PC-3 (cell line): ENCODE data around the gene PIAS3. TPM values are rescaled to one million over a fixed set of nuclear protein-coding genes. Genes with fewer than 3 reads are reported as not detected.
A peak's percentile ranks its signal among the peaks of the same experiment; 100 is the strongest.

Experiments used
- ATAC-seq: fragments of 200-7000 bp; cut with Tn5 transposase; 2 replicates; pipeline ENCODE4 v1.9.1; 2020; ENCODE audit warnings: mild to moderate bottlenecking, moderate library complexity
- BruUV-seq: library from RNA; stranded (reverse); fragments of 400-500 nt; replicated peaks from 2 replicates; lab custom pipeline; 2021; lab: Mats Ljungman, UMichigan
- CTCF ChIA-PET: fragments of 300-600 bp; sonication (Branson Sonifier 250); formaldehyde crosslinking; loops from one replicate; lab custom pipeline; 2022; ENCODE audit warnings: antibody characterized with exemption; lab: Charles Lee
- POLR2A ChIA-PET: fragments of 300-600 bp; sonication (Branson Sonifier 250); formaldehyde crosslinking; loops from one replicate; lab custom pipeline; 2022; ENCODE audit warnings: antibody characterized with exemption; ENCODE audit not compliant: unreplicated experiment; lab: Charles Lee
- DNase-seq: peaks from one replicate; pipeline ENCODE4 v3.0.0-alpha.2; 2015
- H2AFZ ChIP-seq: fragments of 300-600 bp; sonication (generic); 2 replicates; pipeline ENCODE4 v1.6.0; 2016; ENCODE audit warnings: antibody characterized with exemption, low read length
- H3F3A ChIP-seq: fragments of 300-600 bp; sonication (generic); one replicate; pipeline ENCODE4 v1.6.0; 2017; ENCODE audit warnings: antibody characterized with exemption, low read length, control low read depth, mild to moderate bottlenecking; ENCODE audit not compliant: unreplicated experiment
- H3K27ac ChIP-seq: fragments of 300-600 bp; sonication (generic); 2 replicates; pipeline ENCODE4 v1.5.1; 2016; ENCODE audit warnings: mild to moderate bottlenecking, low read length
- H3K27me3 ChIP-seq: fragments of 300-600 bp; sonication (generic); 2 replicates; pipeline ENCODE4 v1.6.1; 2016; ENCODE audit warnings: low read length, mixed read lengths
- H3K36me3 ChIP-seq: fragments of 300-600 bp; sonication (generic); 2 replicates; pipeline ENCODE4 v1.6.1; 2016; ENCODE audit warnings: low read depth, mixed run types, low read length, mixed read lengths
- H3K4me1 ChIP-seq: fragments of 300-600 bp; sonication (generic); 2 replicates; pipeline ENCODE4 v1.5.1; 2016; ENCODE audit warnings: low read length; ENCODE audit not compliant: insufficient read depth
- H3K4me2 ChIP-seq: fragments of 300-600 bp; sonication (generic); 2 replicates; pipeline ENCODE4 v1.6.0; 2016; ENCODE audit warnings: low read length
- H3K4me3 ChIP-seq: fragments of 300-600 bp; sonication (generic); 2 replicates; pipeline ENCODE4 v1.5.1; 2016; ENCODE audit warnings: mild to moderate bottlenecking, low read length, mixed read lengths
- H3K79me2 ChIP-seq: fragments of 300-600 bp; sonication (generic); 2 replicates; pipeline ENCODE4 v1.6.1; 2017; ENCODE audit warnings: low read length, mixed read lengths
- H3K9ac ChIP-seq: fragments of 300-600 bp; sonication (generic); 2 replicates; pipeline ENCODE4 v1.6.0; 2016; ENCODE audit warnings: mild to moderate bottlenecking, low read length
- H3K9me2 ChIP-seq: fragments of 300-600 bp; sonication (generic); replicated peaks from 2 replicates; pipeline ENCODE4 v1.6.1; 2016; ENCODE audit warnings: mixed run types, low read length, mixed read lengths
- H3K9me3 ChIP-seq: fragments of 300-600 bp; sonication (generic); 2 replicates; pipeline ENCODE4 v1.6.1; 2016; ENCODE audit warnings: low read length, mixed read lengths
- H4K20me1 ChIP-seq: fragments of 300-600 bp; sonication (generic); 2 replicates; pipeline ENCODE4 v1.6.1; 2016; ENCODE audit warnings: low read length, mixed read lengths
- EZH2 ChIP-seq: fragments of 300-600 bp; sonication (generic); IDR thresholded peaks from one replicate; pipeline ENCODE4 v1.6.1; 2017; ENCODE audit warnings: antibody characterized with exemption, mild to moderate bottlenecking, low read length; ENCODE audit not compliant: unreplicated experiment
- EZH2phosphoT487 ChIP-seq: fragments of 300-600 bp; sonication (generic); IDR thresholded peaks from 2 replicates; pipeline ENCODE4 v1.6.1; 2018; ENCODE audit warnings: mild to moderate bottlenecking, antibody characterized with exemption, low read length, borderline replicate concordance
- intact Hi-C: fragments of 100-400 bp; cut with micrococcal nuclease; formaldehyde crosslinking; loops from 2 replicates; pipeline ENCODE4 v1.9.0; 2023
- total RNA-seq: library from RNA; depleted of rRNA; stranded (reverse); fragments of >200 nt; gene quantifications from 2 replicates; pipeline ENCODE4 v1.2.3, GENCODE V29; 2014
- TF ChIP-seq, protein P1 (sequence below): fragments of 300-600 bp; sonication (generic); conservative IDR thresholded peaks from 2 replicates; pipeline ENCODE4 v1.5.1; 2017; ENCODE audit warnings: antibody characterized with exemption, low read depth, mild to moderate bottlenecking, low read length

The PIAS3 gene
- total RNA-seq, 1 experiment from 2014 or later, result 25.2 TPM

DNA sequence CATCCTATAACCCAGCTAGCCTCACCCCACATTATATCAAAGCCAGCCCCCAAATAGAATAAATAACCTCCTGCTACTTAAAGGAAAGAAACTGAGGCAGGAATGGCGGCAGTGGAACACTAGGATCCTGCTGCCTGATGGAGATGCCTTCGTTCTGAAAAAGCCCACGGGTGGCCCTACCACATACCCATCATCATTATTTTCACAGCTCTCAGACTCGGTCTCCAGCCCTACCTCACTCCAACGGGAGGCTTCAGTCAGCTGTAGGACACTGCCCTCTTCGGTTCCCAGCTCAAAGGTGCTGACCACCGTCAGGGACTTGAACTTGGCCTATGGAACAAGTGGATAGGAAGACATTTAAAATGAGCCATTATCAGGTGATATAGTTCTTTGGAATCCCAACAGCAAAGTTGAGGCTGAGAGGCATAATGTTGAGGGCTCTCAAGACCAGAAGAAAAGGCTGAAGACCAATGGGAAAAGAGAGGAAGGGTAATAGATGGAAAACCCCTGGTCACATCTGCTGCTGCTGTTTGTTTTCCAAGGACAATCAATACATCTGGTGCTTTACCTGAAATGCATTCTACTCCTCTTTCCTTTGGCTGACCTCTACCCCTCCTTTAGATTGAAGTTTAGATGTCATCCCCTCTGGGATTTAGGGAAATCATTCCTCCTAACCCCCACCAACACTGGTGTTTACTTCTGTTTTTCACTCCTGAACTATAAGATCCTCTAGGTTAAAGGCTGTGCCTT is 34.6 kb upstream of the PIAS3 start:
- CTCF ChIA-PET, result interaction anchor here (1.1 to 2.4 kb wide), 2 partner anchors 18 to 86 kb away, joined by 7 to 18 read pairs; no protein-coding TSS in a partner anchor
- TF ChIP-seq, protein P1, sequence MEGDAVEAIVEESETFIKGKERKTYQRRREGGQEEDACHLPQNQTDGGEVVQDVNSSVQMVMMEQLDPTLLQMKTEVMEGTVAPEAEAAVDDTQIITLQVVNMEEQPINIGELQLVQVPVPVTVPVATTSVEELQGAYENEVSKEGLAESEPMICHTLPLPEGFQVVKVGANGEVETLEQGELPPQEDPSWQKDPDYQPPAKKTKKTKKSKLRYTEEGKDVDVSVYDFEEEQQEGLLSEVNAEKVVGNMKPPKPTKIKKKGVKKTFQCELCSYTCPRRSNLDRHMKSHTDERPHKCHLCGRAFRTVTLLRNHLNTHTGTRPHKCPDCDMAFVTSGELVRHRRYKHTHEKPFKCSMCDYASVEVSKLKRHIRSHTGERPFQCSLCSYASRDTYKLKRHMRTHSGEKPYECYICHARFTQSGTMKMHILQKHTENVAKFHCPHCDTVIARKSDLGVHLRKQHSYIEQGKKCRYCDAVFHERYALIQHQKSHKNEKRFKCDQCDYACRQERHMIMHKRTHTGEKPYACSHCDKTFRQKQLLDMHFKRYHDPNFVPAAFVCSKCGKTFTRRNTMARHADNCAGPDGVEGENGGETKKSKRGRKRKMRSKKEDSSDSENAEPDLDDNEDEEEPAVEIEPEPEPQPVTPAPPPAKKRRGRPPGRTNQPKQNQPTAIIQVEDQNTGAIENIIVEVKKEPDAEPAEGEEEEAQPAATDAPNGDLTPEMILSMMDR, result no peak
- TF ChIP-seq EZH2phosphoT487, result no peak
- no peak for TF ChIP-seq EZH2
- intact Hi-C loops, result no loop called here

DNA sequence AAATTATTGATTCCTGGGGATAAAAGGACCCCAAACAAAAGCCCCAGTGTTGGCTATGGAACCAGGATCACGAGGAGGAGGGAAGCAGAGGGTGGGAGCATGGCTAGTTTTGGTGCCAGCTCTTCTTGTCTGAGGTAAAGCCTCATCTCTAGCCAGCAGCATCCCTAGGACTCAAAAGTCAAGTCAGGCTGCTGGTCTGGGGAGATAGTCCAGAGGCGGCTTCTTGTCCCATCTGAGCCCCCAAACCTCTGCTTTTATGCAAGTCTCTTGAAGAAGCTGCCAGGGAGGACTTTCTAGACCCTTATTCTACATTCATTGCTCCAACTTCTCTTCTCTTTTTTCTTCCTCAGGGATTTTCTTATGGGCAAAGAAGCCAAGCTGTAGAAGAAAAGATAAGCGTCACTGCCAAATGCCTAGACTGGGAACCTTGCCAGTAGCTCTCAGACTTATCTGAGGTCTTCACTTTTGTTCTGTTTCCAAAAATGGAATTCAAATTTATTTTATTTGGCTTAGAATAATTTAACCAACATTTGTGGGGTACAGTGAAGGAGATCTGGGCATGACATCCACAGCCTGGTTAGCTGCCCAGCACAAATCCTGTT is 33.7 kb upstream of the PIAS3 start:
- TSS peak; percentile 96 for BruUV-seq
- H3K27me3 ChIP-seq, result no peaks in the 10 kb centered on the region
- H3K4me2 ChIP-seq, result peak overlapping the region; percentile 75
- H3K27ac ChIP-seq, result peak overlapping the region; percentile 95
- DNase-seq, result peak; percentile 50
- CTCF ChIA-PET, result interaction anchor here (0.6 to 2.4 kb wide), 10 partner anchors 16 to 145 kb away, joined by 4 to 35 read pairs (median 8); partner anchors contain the start of genes ANKRD34A, ITGA10, NUDT17 and PIAS3
- no peak for TF ChIP-seq EZH2phosphoT487
- TF ChIP-seq EZH2, result no peak
- TF ChIP-seq, protein P1, result no peak
- peak; percentile 7 for ATAC-seq
- peak overlapping the region; percentile 74 for H3K9ac ChIP-seq
- no peaks in the 10 kb centered on the region for H3K79me2 ChIP-seq
- H4K20me1 ChIP-seq, result no peaks in the 10 kb centered on the region
- intact Hi-C loops, result loop anchor here (1.0 kb wide), 5 partner anchors 18 to 121 kb away; partner anchors contain the start of genes ITGA10, LIX1L and PIAS3
- H3K9me3 ChIP-seq, result no peaks in the 10 kb centered on the region
- H3F3A ChIP-seq, result peaks cover 10% of the 10 kb centered on the region
- H3K36me3 ChIP-seq, result no peaks in the 10 kb centered on the region
- peak overlapping the region; percentile 14; the same call in 1 of the 2 replicates for H2AFZ ChIP-seq
- peaks cover 41% of the 10 kb centered on the region for H3K4me1 ChIP-seq
- POLR2A ChIA-PET, result interaction anchor here (0.6 to 1.5 kb wide), 6 partner anchors 15 to 35 kb away, joined by 3 to 6 read pairs (median 4); partner anchors contain the start of gene RBM8A
- peak overlapping the region; percentile 44 for H3K4me3 ChIP-seq
- no peaks in the 10 kb centered on the region for H3K9me2 ChIP-seq

More for the DNA sequence above, 34.6 kb upstream of the PIAS3 start:
- Histone ChIP-seq H3F3A (peaks cover 10% of the 10 kb centered on the region), H3K9me3 (no peaks in the 10 kb centered on the region), H3K27me3 (no peaks in the 10 kb centered on the region), H4K20me1 (no peaks in the 10 kb centered on the region), H3K9ac (peak overlapping the region; percentile 74; the same call in 1 of the 2 replicates), H3K9me2 (no peaks in the 10 kb centered on the region), H3K27ac (peak overlapping the region; percentile 95), H2AFZ (no peak overlapping the region), H3K4me2 (peak overlapping the region; percentile 75; the same call in 1 of the 2 replicates), H3K36me3 (no peaks in the 10 kb centered on the region), H3K79me2 (no peaks in the 10 kb centered on the region), H3K4me1 (peaks cover 36% of the 10 kb centered on the region), H3K4me3 (no peak overlapping the region)
- no peak for ATAC-seq
- POLR2A ChIA-PET, result interaction anchor here (0.6 kb wide), 1 partner anchor 15 kb away, joined by 4 read pairs; no protein-coding TSS in a partner anchor
- BruUV-seq, result no TSS peak
- no peak for DNase-seq
